IPS-20b (cell line): ENCODE measurements around the gene RPRML.
A peak's percentile ranks its signal among the peaks of the same experiment; 100 is the strongest.
"Not testable (repeated sequence)": the region's sequence is repeated elsewhere in the genome, so short reads cannot be mapped to it uniquely, and the experiment has no call there.

Source experiments
- H3K27ac ChIP-seq: one replicate; pipeline ENCODE4 v1.5.1; 2013; ENCODE audit warnings: low read length
- H3K27me3 ChIP-seq: 2 replicates; pipeline ENCODE4 v1.6.1; 2013; ENCODE audit warnings: mild to moderate bottlenecking, low read length, inconsistent platforms; ENCODE audit not compliant: insufficient read depth
- H3K36me3 ChIP-seq: 2 replicates; pipeline ENCODE4 v1.6.1; 2013; ENCODE audit warnings: low read depth, mild to moderate bottlenecking, inconsistent platforms, low read length, moderate library complexity; ENCODE audit not compliant: insufficient read depth
- H3K4me1 ChIP-seq: 2 replicates; pipeline ENCODE4 v1.6.1; 2013; ENCODE audit warnings: mild to moderate bottlenecking, control low read depth, inconsistent platforms, low read length, moderate library complexity; ENCODE audit not compliant: insufficient read depth
- H3K4me3 ChIP-seq: 2 replicates; pipeline ENCODE4 v1.5.1; 2013; ENCODE audit warnings: mild to moderate bottlenecking, low read length, inconsistent platforms
- H3K9ac ChIP-seq: 2 replicates; pipeline ENCODE4 v1.6.1; 2013; ENCODE audit warnings: low read depth, mild to moderate bottlenecking, inconsistent platforms, low read length, moderate library complexity
- H3K9me3 ChIP-seq: 2 replicates; pipeline ENCODE4 v1.6.1; 2013; ENCODE audit warnings: mild to moderate bottlenecking, low read depth, low read length, inconsistent platforms; ENCODE audit not compliant: insufficient read depth

RPRML gene

GRCh38 chr17:46979147-46979863, at the start of gene RPRML:
TSS of gene RPRML (minus strand) at chr17:46979253. CDS start at chr17:46979007, 246 bp downstream.
- Histone ChIP-seq H3K4me1 (peaks cover 21% of the 10 kb centered on the region; the same call in 1 of the 2 replicates), H3K9me3 (no peaks in the 10 kb centered on the region), H3K9ac (peak within 1 kb of the TSS; percentile 17; the same call in 1 of the 2 replicates), H3K36me3 (no peaks in the 10 kb centered on the region), H3K27ac (no peak within 1 kb of the TSS), H3K27me3 (peaks cover 46% of the 10 kb centered on the region), H3K4me3 (peak within 1 kb of the TSS; percentile 59)

- not testable (repeated sequence) for H3K36me3 ChIP-seq, H3K4me3 ChIP-seq, H3K9me3 ChIP-seq, H3K4me1 ChIP-seq, H3K27me3 ChIP-seq, H3K27ac ChIP-seq, H3K9ac ChIP-seq
Measured at GRCh38 chr17:47016966-47017365, 37.9 kb upstream of the RPRML start.

- no peaks in the 10 kb centered on the region for H3K27me3 ChIP-seq
- no peak overlapping the region for H3K4me3 ChIP-seq
- no peak overlapping the region for H3K27ac ChIP-seq
- no peaks in the 10 kb centered on the region for H3K4me1 ChIP-seq
- H3K36me3 ChIP-seq = no peaks in the 10 kb centered on the region
- no peak overlapping the region for H3K9ac ChIP-seq
- H3K9me3 ChIP-seq = no peaks in the 10 kb centered on the region
Measured at GRCh38 chr17:47013341-47013740, 34.3 kb upstream of the RPRML start.

- Histone ChIP-seq H3K27ac (no peak overlapping the region), H3K9me3 (no peaks in the 10 kb centered on the region), H3K36me3 (no peaks in the 10 kb centered on the region), H3K4me1 (no peaks in the 10 kb centered on the region), H3K9ac (no peak overlapping the region), H3K27me3 (no peaks in the 10 kb centered on the region), H3K4me3 (no peak overlapping the region)
Measured at GRCh38 chr17:47012457-47012856, 33.4 kb upstream of the RPRML start.

- no peaks in the 10 kb centered on the region for H3K36me3 ChIP-seq
- H3K4me3 ChIP-seq = no peak overlapping the region
- H3K9ac ChIP-seq = no peak overlapping the region
- no peaks in the 10 kb centered on the region for H3K9me3 ChIP-seq
- no peak overlapping the region for H3K27ac ChIP-seq
- no peaks in the 10 kb centered on the region for H3K27me3 ChIP-seq
- H3K4me1 ChIP-seq = no peaks in the 10 kb centered on the region
Measured at GRCh38 chr17:47009759-47010594, 30.9 kb upstream of the RPRML start.

- H3K36me3 ChIP-seq = no peaks in the 10 kb centered on the region
- H3K4me3 ChIP-seq = no peak overlapping the region
- no peaks in the 10 kb centered on the region for H3K9me3 ChIP-seq
- no peaks in the 10 kb centered on the region for H3K4me1 ChIP-seq
- H3K9ac ChIP-seq = no peak overlapping the region
- H3K27ac ChIP-seq = no peak overlapping the region
- no peaks in the 10 kb centered on the region for H3K27me3 ChIP-seq
Measured at GRCh38 chr17:47004906-47005305, 25.9 kb upstream of the RPRML start.

- H3K27ac ChIP-seq, H3K4me1 ChIP-seq: not testable (repeated sequence)
Measured at GRCh38 chr17:47003864-47004263, 24.8 kb upstream of the RPRML start.

GRCh38 chr17:46995841-46996571, 17.0 kb upstream of the RPRML start:
- Histone ChIP-seq H3K4me3 (no peak overlapping the region), H3K36me3 (no peaks in the 10 kb centered on the region), H3K9me3 (no peaks in the 10 kb centered on the region), H3K27ac (no peak overlapping the region), H3K9ac (no peak overlapping the region), H3K4me1 (no peaks in the 10 kb centered on the region), H3K27me3 (no peaks in the 10 kb centered on the region)

More at GRCh38 chr17:47003864-47004263, 24.8 kb upstream of the RPRML start:
- H3K4me3 ChIP-seq, H3K9me3 ChIP-seq, H3K9ac ChIP-seq, H3K27me3 ChIP-seq, H3K36me3 ChIP-seq: not testable (repeated sequence)

- H3K27me3 ChIP-seq = no peaks in the 10 kb centered on the region
- no peak overlapping the region for H3K4me3 ChIP-seq
- H3K9me3 ChIP-seq = no peaks in the 10 kb centered on the region
- H3K9ac ChIP-seq = no peak overlapping the region
- no peaks in the 10 kb centered on the region for H3K4me1 ChIP-seq
- H3K36me3 ChIP-seq = no peaks in the 10 kb centered on the region
- H3K27ac ChIP-seq = no peak overlapping the region
Measured at GRCh38 chr17:46994993-46995392, 15.9 kb upstream of the RPRML start.

- no peak overlapping the region for H3K9ac ChIP-seq
- no peaks in the 10 kb centered on the region for H3K9me3 ChIP-seq
- H3K27ac ChIP-seq = no peak overlapping the region
- no peaks in the 10 kb centered on the region for H3K4me1 ChIP-seq
- no peak overlapping the region for H3K4me3 ChIP-seq
- peaks cover 4% of the 10 kb centered on the region; the same call in 1 of the 2 replicates for H3K27me3 ChIP-seq
- H3K36me3 ChIP-seq = no peaks in the 10 kb centered on the region
Measured at GRCh38 chr17:46991617-46992016, 12.6 kb upstream of the RPRML start.

GRCh38 chr17:46989637-46990431, 10.8 kb upstream of the RPRML start:
- Histone ChIP-seq H3K36me3 (no peaks in the 10 kb centered on the region), H3K27ac (no peak overlapping the region), H3K4me1 (no peaks in the 10 kb centered on the region), H3K9me3 (no peaks in the 10 kb centered on the region), H3K27me3 (peaks cover 4% of the 10 kb centered on the region; the same call in 1 of the 2 replicates), H3K4me3 (no peak overlapping the region), H3K9ac (no peak overlapping the region)
